B cell (primary cell): Measurements from ENCODE around the gene RALGAPA2. TPM values are rescaled to one million over a fixed set of nuclear protein-coding genes. Genes with fewer than 3 reads are reported as not detected.

ENCODE experiments used
- ATAC-seq: fragments of 200-7000 bp; cut with Tn5 transposase; one replicate; pipeline ENCODE4 v1.10.0; 2021; ENCODE audit warnings: low read depth, mild to moderate bottlenecking, moderate number of reproducible peaks, moderate library complexity
- CTCF ChIA-PET: fragments of 350-600 bp; sonication (Branson Sonifier 250); formaldehyde crosslinking; loops from one replicate; lab custom pipeline; 2021; ENCODE audit warnings: antibody characterized with exemption, inconsistent platforms; lab: Charles Lee
- POLR2A ChIA-PET: fragments of 350-600 bp; sonication (Branson Sonifier 250); formaldehyde crosslinking; loops from one replicate; lab custom pipeline; 2021; ENCODE audit warnings: antibody characterized with exemption; lab: Charles Lee
- DNase-seq: peaks from one replicate; pipeline ENCODE4 v3.0.0; 2013
- H2AFZ ChIP-seq: 2 replicates; pipeline ENCODE4 v1.6.1; 2012; ENCODE audit warnings: mild to moderate bottlenecking, low read depth, low read length; ENCODE audit not compliant: insufficient read depth, poor library complexity, severe bottlenecking
- H3K27ac ChIP-seq, 2 donors: 1 replicate in 1 of 2; 2 replicates in 1 of 2; pipeline ENCODE4 v1.5.1; 2012 to 2013; ENCODE audit warnings: low read length in 2 of 2, mild to moderate bottlenecking in 2 of 2, moderate library complexity in 1 of 2
- H3K27me3 ChIP-seq, 4 experiments: fragments of 200-600 bp in 1 of 4; sonication (generic) in 1 of 4; replicated peaks in 1 of 4; 1 replicate in 2 of 4; 2 replicates in 2 of 4; pipeline versions ENCODE4 v1.6.1 to v1.7.0; 2013 to 2016; ENCODE audit warnings: low read length in 3 of 4, mild to moderate bottlenecking in 2 of 4, mixed read lengths in 1 of 4, moderate library complexity in 1 of 4; ENCODE audit not compliant: insufficient read depth in 4 of 4, control insufficient read depth in 3 of 4; ENCODE audit errors: control extremely low read depth in 1 of 4
- H3K36me3 ChIP-seq, 2 experiments: replicated peaks in 1 of 2; 1 replicate in 1 of 2; 2 replicates in 1 of 2; pipeline versions ENCODE4 v1.6.1 to v1.7.1; 2013; ENCODE audit warnings: low read length in 1 of 2; ENCODE audit not compliant: insufficient read depth in 2 of 2, control insufficient read depth in 1 of 2; ENCODE audit errors: control extremely low read depth in 1 of 2, extremely low read depth in 1 of 2
- H3K4me1 ChIP-seq, 2 donors: fragments of 200-600 bp in 1 of 2; sonication (generic) in 1 of 2; 1 replicate in 1 of 2; 2 replicates in 1 of 2; pipeline versions ENCODE4 v1.5.1 to v1.6.1; 2013 to 2017; ENCODE audit warnings: low read length in 2 of 2; ENCODE audit not compliant: control insufficient read depth in 2 of 2, insufficient read depth in 2 of 2
- H3K4me2 ChIP-seq: replicated peaks from 2 replicates; pipeline ENCODE3; 2012; ENCODE audit warnings: mild to moderate bottlenecking, low read depth, low read length; ENCODE audit not compliant: poor library complexity, severe bottlenecking
- H3K4me3 ChIP-seq, 5 experiments: fragments of 200-600 bp in 1 of 5; sonication (generic) in 1 of 5; 1 replicate in 3 of 5; 2 replicates in 2 of 5; pipeline versions ENCODE4 v1.5.1 to v1.7.0; 2011 to 2016; ENCODE audit warnings: low read length in 4 of 5, mild to moderate bottlenecking in 4 of 5, low read depth in 2 of 5, control low read depth in 1 of 5, moderate library complexity in 1 of 5; ENCODE audit not compliant: insufficient read depth in 1 of 5; ENCODE audit errors: control extremely low read depth in 1 of 5, extremely low read depth in 1 of 5
- H3K79me2 ChIP-seq: fragments of 200-600 bp; sonication (generic); one replicate; pipeline ENCODE4 v1.6.0; 2016; ENCODE audit warnings: low read length; ENCODE audit not compliant: control insufficient read depth, insufficient read depth
- H3K9ac ChIP-seq: fragments of 200-600 bp; sonication (generic); 2 replicates; pipeline ENCODE4 v1.6.1; 2017; ENCODE audit warnings: mild to moderate bottlenecking, low read length, moderate library complexity
- H3K9me3 ChIP-seq, 3 donors: one replicate each; pipeline versions ENCODE4 v1.6.1 to v1.7.1; 2013; ENCODE audit warnings: low read length in 2 of 3; ENCODE audit not compliant: control insufficient read depth in 2 of 3, insufficient read depth in 1 of 3; ENCODE audit errors: control extremely low read depth in 1 of 3
- H4K20me1 ChIP-seq: 2 replicates; pipeline ENCODE4 v1.6.0; 2012; ENCODE audit warnings: mild to moderate bottlenecking, low read length; ENCODE audit not compliant: insufficient read depth, control insufficient read depth, poor library complexity, severe bottlenecking
- H3K27ac Mint-ChIP-seq: one replicate; pipeline ENCODE4 v1.8.0; 2021; ENCODE audit warnings: mixed read lengths
- H3K27me3 Mint-ChIP-seq: one replicate; pipeline ENCODE4 v1.8.0; 2021; ENCODE audit warnings: mixed read lengths
- H3K4me1 Mint-ChIP-seq: one replicate; pipeline ENCODE4 v1.8.0; 2021; ENCODE audit warnings: mixed read lengths
- H3K4me3 Mint-ChIP-seq: one replicate; pipeline ENCODE4 v1.8.0; 2021; ENCODE audit warnings: mixed read lengths
- H3K9me3 Mint-ChIP-seq: one replicate; pipeline ENCODE4 v1.8.0; 2022; ENCODE audit warnings: mixed read lengths; ENCODE audit not compliant: insufficient read depth
- CTCF ChIP-seq: fragments of 200-600 bp; IDR thresholded peaks from one replicate; pipeline ENCODE4 v1.8.0; 2022; ENCODE audit warnings: antibody characterized with exemption, mild to moderate bottlenecking
- EZH2 ChIP-seq: IDR thresholded peaks from 2 replicates; pipeline ENCODE4 v1.6.1; 2012; ENCODE audit warnings: borderline replicate concordance, low read depth, mild to moderate bottlenecking, moderate library complexity, low read length; ENCODE audit not compliant: insufficient read depth, poor library complexity, severe bottlenecking
- WGBS: methylation state at CpG from one replicate; pipeline ENCODE4 v1.1.5; 2013; ENCODE audit warnings: missing lambda C conversion rate; ENCODE audit not compliant: insufficient coverage; 5-methylcytosine and 5-hydroxymethylcytosine counted together
- intact Hi-C: fragments of 100-400 bp; cut with micrococcal nuclease; formaldehyde crosslinking; loops from one replicate; pipeline ENCODE4 v1.10.0; 2022
- polyA plus RNA-seq: library from polyadenylated mRNA; depleted of rRNA; stranded (reverse); fragments of >200 nt; gene quantifications from 2 replicates; pipeline ENCODE4 v1.2.3, GENCODE V29; 2012
- total RNA-seq, 2 donors: library from RNA; stranded (reverse); fragments of 120-200 nt in 1 of 2; gene quantifications; 1 replicate in 1 of 2; 2 replicates in 1 of 2; pipeline versions ENCODE4 v1.2.3 to v1.2.4, GENCODE V29; 2013 to 2022

Gene RALGAPA2
- total and polyA plus RNA-seq, 2 donors (not counting 1 experiment from before 2014, with no cell fraction given) = 6.4 to 33.1 TPM

- Histone ChIP-seq H3K9me3 (no peaks in the 10 kb centered on the region), H3K27me3 (no peaks in the 10 kb centered on the region), H4K20me1 (no peaks in the 10 kb centered on the region), H3K4me3 (no peak overlapping the region), H2AFZ (no peak overlapping the region), H3K27ac (no peak overlapping the region), H3K4me2 (no peak overlapping the region), H3K36me3 (peaks cover 17 to 23% of the 10 kb centered on the region in 2 experiments), H3K79me2 (no peaks in the 10 kb centered on the region), H3K9ac (no peak overlapping the region), H3K4me1 (peaks cover 0 to 4% of the 10 kb centered on the region in 2 donors)
- Mint-ChIP-seq H3K9me3 (no peaks in the 10 kb centered on the region), H3K4me1 (peaks cover 18% of the 10 kb centered on the region), H3K27ac (no peak overlapping the region), H3K27me3 (no peaks in the 10 kb centered on the region), H3K4me3 (no peak overlapping the region)
- no peak for TF ChIP-seq CTCF
- no peak for TF ChIP-seq EZH2
- CTCF ChIA-PET = interaction anchor here (0.6 kb wide), 1 partner anchor 9 kb away, joined by 3 read pairs; no protein-coding TSS in a partner anchor
- DNase-seq (no peak), ATAC-seq (no peak)
- POLR2A ChIA-PET = no interaction called here
- no CpG with 5 or more reads among the region's 2 CpGs for WGBS
- intact Hi-C loops = no loop called here
Measured at GRCh38 chr20:20493701-20494100, 218.7 kb downstream of the RALGAPA2 start.

- peaks cover 0 to 4% of the 10 kb centered on the region in 2 donors for H3K4me1 ChIP-seq
- no peaks in the 10 kb centered on the region for H3K9me3 Mint-ChIP-seq
- H3K27me3 ChIP-seq = no peaks in the 10 kb centered on the region
- no peak overlapping the region for H3K4me3 ChIP-seq
- no peak for DNase-seq
- no peak overlapping the region for H2AFZ ChIP-seq
- CTCF ChIA-PET = no interaction called here
- TF ChIP-seq EZH2 (no peak), CTCF (no peak)
- 99% methylated on average over 11 of the region's 14 CpGs for WGBS
- H3K4me1 Mint-ChIP-seq = peaks cover 18% of the 10 kb centered on the region
- POLR2A ChIA-PET = no interaction called here
- no peak overlapping the region for H3K4me3 Mint-ChIP-seq
- H3K9me3 ChIP-seq = no peaks in the 10 kb centered on the region
- no peaks in the 10 kb centered on the region for H3K27me3 Mint-ChIP-seq
- H3K79me2 ChIP-seq = no peaks in the 10 kb centered on the region
- H3K27ac ChIP-seq = no peak overlapping the region
- H3K9ac ChIP-seq = no peak overlapping the region
- no peak overlapping the region for H3K4me2 ChIP-seq
- H3K27ac Mint-ChIP-seq = no peak overlapping the region
- H4K20me1 ChIP-seq = no peaks in the 10 kb centered on the region
- intact Hi-C loops = no loop called here
- no peak for ATAC-seq
- H3K36me3 ChIP-seq = peaks cover 10 to 24% of the 10 kb centered on the region in 2 experiments
Measured at GRCh38 chr20:20492521-20493332, 219.7 kb downstream of the RALGAPA2 start.
